Keratinocyte (primary cell): Measurements from ENCODE around the gene CCDC167. TPM values are rescaled to one million over a fixed set of nuclear protein-coding genes. Genes with fewer than 3 reads are reported as not detected.

Experiments
- DNase-seq: peaks from one replicate; pipeline ENCODE4 v3.0.0-alpha.2; 2011; ENCODE audit warnings: low read depth, missing footprints, low spot score
- FAIRE-seq: peaks from 2 replicates; lab custom pipeline; 2011; peaks lifted over from hg19 to GRCh38; lab: Jason Lieb, UNC
- H2AFZ ChIP-seq: 2 replicates; pipeline ENCODE4 v1.6.0; 2012; ENCODE audit warnings: low read length, control low read depth, inconsistent platforms; ENCODE audit not compliant: control insufficient read depth
- H3K27ac ChIP-seq: 2 replicates; pipeline ENCODE4 v1.5.1; 2011; ENCODE audit warnings: low read length; ENCODE audit not compliant: control insufficient read depth, insufficient read depth
- H3K27me3 ChIP-seq: 3 replicates; pipeline ENCODE4 v1.6.0; 2011; ENCODE audit warnings: low read length; ENCODE audit not compliant: control insufficient read depth, insufficient read depth; ENCODE audit errors: extremely low read depth
- H3K36me3 ChIP-seq, 2 experiments: 2 replicates in 1 of 2; 3 replicates in 1 of 2; pipeline ENCODE4 v1.5.1; 2011; ENCODE audit warnings: low read length in 2 of 2, mild to moderate bottlenecking in 1 of 2; ENCODE audit not compliant: control insufficient read depth in 2 of 2, insufficient read depth in 2 of 2; ENCODE audit errors: extremely low read depth in 1 of 2
- H3K4me1 ChIP-seq: 3 replicates; pipeline ENCODE4 v1.5.1; 2011; ENCODE audit warnings: low read length; ENCODE audit not compliant: control insufficient read depth, insufficient read depth; ENCODE audit errors: extremely low read depth
- H3K4me2 ChIP-seq: 3 replicates; pipeline ENCODE4 v1.6.0; 2011; ENCODE audit warnings: low read depth, low read length; ENCODE audit not compliant: control insufficient read depth, insufficient read depth; ENCODE audit errors: extremely low read depth
- H3K4me3 ChIP-seq, 3 experiments: fragments of 200-600 bp in 1 of 3; sonication (generic) in 1 of 3; 2 replicates in 2 of 3; 3 replicates in 1 of 3; pipeline ENCODE4 v1.5.1; 2011 to 2016; ENCODE audit warnings: low read length in 3 of 3, mild to moderate bottlenecking in 3 of 3, control low read depth in 2 of 3, inconsistent platforms in 1 of 3, low read depth in 1 of 3, mixed read lengths in 1 of 3, mixed run types in 1 of 3, moderate library complexity in 1 of 3; ENCODE audit not compliant: control insufficient read depth in 2 of 3, insufficient read depth in 2 of 3; ENCODE audit errors: extremely low read depth in 1 of 3
- H3K79me2 ChIP-seq: 2 replicates; pipeline ENCODE4 v1.6.0; 2012; ENCODE audit warnings: low read length; ENCODE audit not compliant: control insufficient read depth, insufficient read depth
- H3K9ac ChIP-seq: 3 replicates; pipeline ENCODE4 v1.6.0; 2011; ENCODE audit warnings: low read length; ENCODE audit not compliant: control insufficient read depth, insufficient read depth; ENCODE audit errors: extremely low read depth
- H3K9me1 ChIP-seq: 3 replicates; pipeline ENCODE4 v1.6.0; 2011; ENCODE audit warnings: low read length; ENCODE audit not compliant: control insufficient read depth, insufficient read depth; ENCODE audit errors: extremely low read depth
- H3K9me3 ChIP-seq: 2 replicates; pipeline ENCODE4 v1.5.1; 2012; ENCODE audit warnings: low read depth, low read length; ENCODE audit not compliant: control insufficient read depth
- H4K20me1 ChIP-seq: 3 replicates; pipeline ENCODE4 v1.6.0; 2011; ENCODE audit warnings: low read length; ENCODE audit not compliant: control insufficient read depth, insufficient read depth; ENCODE audit errors: extremely low read depth
- EZH2 ChIP-seq: IDR thresholded peaks from one replicate; pipeline ENCODE4 v1.6.1; 2012; ENCODE audit warnings: inconsistent platforms, mild to moderate bottlenecking, low read length, moderate library complexity
- dilution Hi-C: fragments of 300-500 bp; cut with MboI; formaldehyde crosslinking; loops from one replicate; pipeline ENCODE4 v1.7.0; 2020; ENCODE audit warnings: low sequenced_read_pairs; ENCODE audit not compliant: extremely low pct_ligation_motif_present
- polyA plus RNA-seq, 5 experiments: library from polyadenylated mRNA; depleted of rRNA in 3 of 5; stranded (reverse) in 3 of 5; stranded (forward) in 1 of 5; unstranded in 1 of 5; fragments of >200 nt; gene quantifications; 1 replicate in 1 of 5; 2 replicates in 3 of 5; 3 replicates in 1 of 5; pipeline versions ENCODE4 v1.2.1 to v1.2.3, GENCODE V29; 2011 to 2012; ENCODE audit warnings: missing spikeins in 2 of 5, low read depth in 1 of 5, low replicate concordance in 1 of 5
- TF ChIP-seq, protein P1 (sequence below), 3 experiments: IDR thresholded peaks in 1 of 3; conservative IDR thresholded peaks in 1 of 3; optimal IDR thresholded peaks in 1 of 3; 2 replicates in 2 of 3; 3 replicates in 1 of 3; pipeline versions ENCODE3 to v1.5.1; 2011; ENCODE audit warnings: low read length in 3 of 3, mild to moderate bottlenecking in 3 of 3, moderate library complexity in 2 of 3, control low read depth in 1 of 3, inconsistent platforms in 1 of 3; ENCODE audit not compliant: insufficient read depth in 2 of 3; ENCODE audit errors: extremely low read depth in 1 of 3

Gene CCDC167
- polyA plus RNA-seq, 1 donor (not counting 4 experiments of a cell fraction or from before 2014, with no cell fraction given), result 39.8 TPM

GRCh38 chr6:37473364-37474095, 26.2 kb downstream of the CCDC167 start:
- Histone ChIP-seq H3K27me3 (no peaks in the 10 kb centered on the region), H4K20me1 (peaks cover 10% of the 10 kb centered on the region), H3K4me1 (peaks cover 17% of the 10 kb centered on the region), H3K9me3 (no peaks in the 10 kb centered on the region), H2AFZ (no peak overlapping the region), H3K4me3 (no peak overlapping the region), H3K4me2 (peak overlapping the region; percentile 34), H3K36me3 (peaks cover 34 to 38% of the 10 kb centered on the region in 2 experiments), H3K79me2 (no peaks in the 10 kb centered on the region), H3K9ac (no peak overlapping the region), H3K27ac (no peak overlapping the region), H3K9me1 (no peaks in the 10 kb centered on the region)
- dilution Hi-C loops, result no loop called here
- no peak for TF ChIP-seq EZH2
- TF ChIP-seq, protein P1, sequence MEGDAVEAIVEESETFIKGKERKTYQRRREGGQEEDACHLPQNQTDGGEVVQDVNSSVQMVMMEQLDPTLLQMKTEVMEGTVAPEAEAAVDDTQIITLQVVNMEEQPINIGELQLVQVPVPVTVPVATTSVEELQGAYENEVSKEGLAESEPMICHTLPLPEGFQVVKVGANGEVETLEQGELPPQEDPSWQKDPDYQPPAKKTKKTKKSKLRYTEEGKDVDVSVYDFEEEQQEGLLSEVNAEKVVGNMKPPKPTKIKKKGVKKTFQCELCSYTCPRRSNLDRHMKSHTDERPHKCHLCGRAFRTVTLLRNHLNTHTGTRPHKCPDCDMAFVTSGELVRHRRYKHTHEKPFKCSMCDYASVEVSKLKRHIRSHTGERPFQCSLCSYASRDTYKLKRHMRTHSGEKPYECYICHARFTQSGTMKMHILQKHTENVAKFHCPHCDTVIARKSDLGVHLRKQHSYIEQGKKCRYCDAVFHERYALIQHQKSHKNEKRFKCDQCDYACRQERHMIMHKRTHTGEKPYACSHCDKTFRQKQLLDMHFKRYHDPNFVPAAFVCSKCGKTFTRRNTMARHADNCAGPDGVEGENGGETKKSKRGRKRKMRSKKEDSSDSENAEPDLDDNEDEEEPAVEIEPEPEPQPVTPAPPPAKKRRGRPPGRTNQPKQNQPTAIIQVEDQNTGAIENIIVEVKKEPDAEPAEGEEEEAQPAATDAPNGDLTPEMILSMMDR (optimal IDR thresholded peaks at IDR 0.05 in 1 of 3, IDR thresholded peaks at IDR 0.05 in 1 of 3, conservative IDR thresholded peaks at IDR 0.05 in 1 of 3; ENCODE audit: extremely low read depth in 1 of 3, insufficient read depth in 2 of 3, low read length in 3 of 3), result no peak
- FAIRE-seq, result peak; percentile 98
- DNase-seq, result peak; percentile 45

DNA sequence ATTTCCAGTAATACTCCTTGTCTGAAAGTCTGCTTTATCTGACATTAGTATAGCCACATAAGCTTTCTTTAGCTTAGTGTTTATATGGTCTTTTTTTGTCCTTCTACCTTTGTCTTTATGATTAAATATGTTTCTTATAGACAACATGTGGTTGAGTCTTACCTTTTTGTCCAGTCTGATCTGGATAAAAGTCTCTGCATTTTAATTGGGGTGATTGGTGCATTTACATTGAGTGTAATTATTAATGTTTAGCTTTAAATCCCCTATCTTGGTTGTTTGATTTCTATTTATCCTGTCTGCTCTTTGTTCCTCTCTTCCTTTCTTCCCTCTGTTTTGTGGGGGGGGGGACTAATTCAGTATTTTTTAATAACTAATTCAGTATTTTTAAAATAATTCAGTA, 32.0 kb downstream of the CCDC167 start:
- dilution Hi-C loops, result no loop called here
- TF ChIP-seq, protein P1 (optimal IDR thresholded peaks at IDR 0.05 in 1 of 3, IDR thresholded peaks at IDR 0.05 in 1 of 3, conservative IDR thresholded peaks at IDR 0.05 in 1 of 3; ENCODE audit: extremely low read depth in 1 of 3, insufficient read depth in 2 of 3, low read length in 3 of 3), result no peak
- TF ChIP-seq EZH2, result no peak
- no peak for FAIRE-seq
- no peak overlapping the region for H3K4me3 ChIP-seq
- no peaks in the 10 kb centered on the region for H3K9me1 ChIP-seq
- no peak overlapping the region for H2AFZ ChIP-seq
- peaks cover 4% of the 10 kb centered on the region for H3K4me1 ChIP-seq
- no peaks in the 10 kb centered on the region for H3K79me2 ChIP-seq
- H3K27me3 ChIP-seq, result no peaks in the 10 kb centered on the region
- H3K4me2 ChIP-seq, result no peak overlapping the region
- no peak for DNase-seq
- no peak overlapping the region for H3K27ac ChIP-seq
- peaks cover under 1% of the 10 kb centered on the region for H4K20me1 ChIP-seq
- H3K36me3 ChIP-seq, result peaks cover 12 to 13% of the 10 kb centered on the region in 2 experiments
- H3K9me3 ChIP-seq, result no peaks in the 10 kb centered on the region
- no peak overlapping the region for H3K9ac ChIP-seq
